Right lobe of liver (tissue), 4 donors: Measurements from ENCODE around the gene CC2D1A.

Experiments
- CTCF ChIP-seq, 4 donors: fragments of 200-600 bp in 3 of 4; fragments of 450-650 bp in 1 of 4; IDR thresholded peaks; one replicate each; pipeline versions ENCODE4 v1.5.1 to v1.8.0; 2016 to 2022; ENCODE audit warnings: antibody characterized with exemption in 4 of 4, mild to moderate bottlenecking in 2 of 4
- POLR2A ChIP-seq: fragments of 450-650 bp; IDR thresholded peaks from one replicate; pipeline ENCODE4 v1.6.1; 2017; ENCODE audit warnings: antibody characterized with exemption, mild to moderate bottlenecking
- donor health status: DM: no; HTN: no; CAD: no.
- donor health status: DM: no; HTN: no; CAD: no.
- donor health status: DM: no; HTN: yes; CAD: no.

GRCh38 chr19:13866463-13867046 is 39.4 kb upstream of the CC2D1A start:
- TF ChIP-seq POLR2A (no peak), CTCF (IDR thresholded peaks at IDR 0.05) (no peak)
